ENCODE data around the gene ARL4D.
A peak's percentile ranks its signal among the peaks of the same experiment; 100 is the strongest.
"Not testable (repeated sequence)": the region's sequence is repeated elsewhere in the genome, so short reads cannot be mapped to it uniquely, and the experiment has no call there.

The ARL4D gene

DNA sequence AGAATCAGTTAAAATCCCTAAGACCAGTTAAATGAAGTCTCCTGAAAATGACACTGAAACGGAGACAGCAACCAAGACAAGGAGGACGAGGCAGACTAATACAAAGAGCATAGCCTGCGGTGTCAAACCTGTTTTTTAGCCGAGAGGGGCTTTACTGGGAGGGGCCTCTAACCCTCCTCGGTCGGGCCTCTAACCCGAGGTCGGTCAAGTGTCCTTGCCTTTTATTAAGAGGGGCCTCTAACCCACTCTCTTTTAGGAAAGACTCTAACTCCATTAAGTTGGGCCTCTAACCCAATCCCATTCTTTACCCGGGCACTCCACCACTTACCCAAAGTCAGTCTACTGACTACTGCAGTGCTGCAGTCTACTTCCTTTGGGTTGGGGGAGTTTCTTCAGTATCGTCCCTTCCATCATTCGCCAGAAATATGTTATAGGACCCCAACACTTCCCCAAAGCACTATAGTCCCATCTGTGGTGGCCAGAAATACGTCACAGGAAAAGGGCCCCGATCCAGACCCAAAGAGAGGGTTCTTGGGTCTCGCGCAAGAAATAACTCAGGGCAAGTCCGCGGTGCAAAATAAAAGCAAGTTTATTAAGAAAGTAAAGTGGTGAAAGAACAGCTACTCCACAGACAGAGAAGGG is 39.2 kb upstream of the ARL4D start:
- Histone ChIP-seq H3K27ac (ENCODE audit: low read depth, low read length) (peak overlapping the region; percentile 74), H3K4me3 (ENCODE audit: low read depth in 1 of 5, low read length in 5 of 5) (peak overlapping the region in 4 of 5 donors; percentile 63 to 93 (median 88)), H3K9ac (ENCODE audit: low read length in 5 of 5) (peak overlapping the region in 3 of 5 donors; percentile 80 to 92 (median 87)), H3K27me3 (ENCODE audit: control insufficient read depth in 5 of 5, insufficient read depth in 4 of 5, low read length in 5 of 5) (no peaks in the 10 kb centered on the region), H3K36me3 (ENCODE audit: control insufficient read depth in 5 of 5, insufficient read depth in 5 of 5, low read length in 5 of 5) (no peaks in the 10 kb centered on the region), H3K4me1 (ENCODE audit: control insufficient read depth in 5 of 5, insufficient read depth in 5 of 5, low read length in 5 of 5) (peaks cover 4 to 17% (median 10%) of the 10 kb centered on the region in 5 donors), H3K9me3 (ENCODE audit: control insufficient read depth in 5 of 5, low read length in 5 of 5) (no peaks in the 10 kb centered on the region)

DNA sequence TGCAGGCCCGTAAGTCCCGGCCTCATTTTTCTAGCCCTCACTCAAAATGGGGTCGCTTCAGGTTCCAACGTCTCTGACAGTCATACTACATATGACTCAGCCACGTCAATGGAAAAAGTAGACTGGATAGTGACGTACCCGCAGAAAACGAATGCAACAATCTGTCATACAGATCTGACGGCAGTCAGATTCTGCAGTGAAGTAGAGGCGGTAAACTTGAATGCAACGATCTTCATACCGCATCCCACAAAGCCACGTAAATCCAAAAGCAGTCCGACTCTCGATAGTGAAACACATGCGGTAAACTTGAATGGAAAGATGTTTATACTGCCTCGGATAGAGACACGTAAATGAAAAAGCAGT is 38.4 kb upstream of the ARL4D start:
- Histone ChIP-seq H3K9ac (ENCODE audit: low read length in 5 of 5) (peak overlapping the region in 4 of 5 donors; percentile 37 to 92 (median 84)), H3K27ac (ENCODE audit: low read depth, low read length) (peak overlapping the region; percentile 74), H3K4me1 (ENCODE audit: control insufficient read depth in 5 of 5, insufficient read depth in 5 of 5, low read length in 5 of 5) (peaks cover 4 to 17% (median 10%) of the 10 kb centered on the region in 5 donors), H3K4me3 (ENCODE audit: low read depth in 1 of 5, low read length in 5 of 5) (peak overlapping the region; percentile 59 to 93 (median 85)), H3K27me3 (ENCODE audit: control insufficient read depth in 5 of 5, insufficient read depth in 4 of 5, low read length in 5 of 5) (no peaks in the 10 kb centered on the region), H3K9me3 (ENCODE audit: control insufficient read depth in 5 of 5, low read length in 5 of 5) (no peaks in the 10 kb centered on the region), H3K36me3 (ENCODE audit: control insufficient read depth in 5 of 5, insufficient read depth in 5 of 5, low read length in 5 of 5) (no peaks in the 10 kb centered on the region)

DNA sequence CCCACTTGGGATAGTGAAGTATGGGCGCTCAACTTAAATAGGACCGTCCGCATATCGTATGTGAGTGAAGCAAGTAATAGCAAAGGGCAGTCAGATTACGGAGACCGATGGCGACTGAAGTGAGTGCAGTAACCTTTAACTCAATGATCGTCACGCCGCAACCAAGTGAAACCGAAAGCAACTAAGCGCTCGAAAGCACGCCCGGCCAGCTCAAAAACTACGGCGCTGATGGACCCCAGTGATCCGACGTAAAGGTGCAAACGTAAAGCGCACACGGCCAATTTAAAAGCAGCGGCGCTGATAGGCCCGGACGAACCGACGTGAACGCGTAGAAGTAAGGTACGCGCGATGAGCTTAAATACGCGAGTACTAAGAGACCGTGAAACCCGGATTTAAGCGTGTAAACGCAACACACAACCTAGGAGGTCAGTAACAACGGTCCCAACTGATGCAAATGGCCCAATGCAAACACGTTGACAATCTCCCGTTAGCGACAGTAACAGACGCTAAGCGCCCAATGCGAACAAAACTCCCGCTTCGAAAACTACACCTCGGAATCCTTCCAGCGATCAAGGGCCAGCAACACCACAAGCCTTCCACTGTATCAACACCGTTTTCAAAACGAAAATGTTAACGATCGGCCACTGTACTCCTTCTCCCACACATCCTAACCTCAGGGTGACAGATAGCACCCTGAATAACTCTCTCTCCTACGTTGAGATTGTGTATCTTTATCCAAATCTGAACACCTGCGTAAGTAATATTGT is 37.9 kb upstream of the ARL4D start:
- H3K9me3 ChIP-seq (ENCODE audit: control insufficient read depth in 5 of 5, low read length in 5 of 5), result no peaks in the 10 kb centered on the region
- H3K4me3 ChIP-seq (ENCODE audit: low read depth in 1 of 5, low read length in 5 of 5), result peak overlapping the region; percentile 59 to 93 (median 85)
- H3K36me3 ChIP-seq (ENCODE audit: control insufficient read depth in 5 of 5, insufficient read depth in 5 of 5, low read length in 5 of 5), result no peaks in the 10 kb centered on the region
- peak overlapping the region; percentile 74 for H3K27ac ChIP-seq (ENCODE audit: low read depth, low read length)
- peaks cover 4 to 17% (median 10%) of the 10 kb centered on the region in 5 donors for H3K4me1 ChIP-seq (ENCODE audit: control insufficient read depth in 5 of 5, insufficient read depth in 5 of 5, low read length in 5 of 5)
- peak overlapping the region; percentile 51 to 92 (median 80) for H3K9ac ChIP-seq (ENCODE audit: low read length in 5 of 5)
- H3K27me3 ChIP-seq (ENCODE audit: control insufficient read depth in 5 of 5, insufficient read depth in 4 of 5, low read length in 5 of 5), result no peaks in the 10 kb centered on the region

DNA sequence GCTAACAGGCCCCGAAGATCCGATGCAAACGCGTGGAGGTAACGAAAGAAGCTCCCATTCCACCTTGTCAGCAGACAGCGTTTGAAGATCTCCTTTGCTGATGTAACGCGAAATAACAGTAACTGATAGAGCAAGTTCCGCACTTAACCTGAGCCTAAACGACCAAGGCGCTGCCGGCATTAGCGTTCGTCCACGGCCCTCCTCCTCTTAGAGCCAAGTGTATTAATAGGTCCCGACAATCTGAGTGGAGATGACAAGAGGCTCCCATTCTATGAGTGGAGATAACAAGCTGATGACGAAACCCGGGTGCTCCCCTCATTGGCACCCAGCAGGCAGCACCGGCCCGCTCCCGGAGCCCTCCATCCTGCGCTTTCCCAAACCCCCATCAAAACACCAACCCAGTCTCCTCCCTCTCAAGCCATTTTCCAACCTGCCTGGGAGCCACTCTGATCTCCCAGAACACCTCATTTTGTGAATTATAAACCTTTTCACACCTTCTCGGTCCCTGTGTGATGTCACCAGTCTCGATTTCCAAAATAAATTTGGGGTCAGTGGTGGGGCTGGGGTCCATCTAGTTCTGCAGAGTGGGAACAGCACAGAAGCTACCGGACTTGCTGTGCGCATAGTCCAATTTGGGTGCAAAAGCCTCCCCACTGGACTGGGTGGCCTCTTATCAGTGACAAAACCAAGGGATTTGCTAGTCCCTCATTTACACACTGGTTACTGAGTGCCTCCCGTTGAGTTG is 35.4 kb upstream of the ARL4D start:
- Histone ChIP-seq H3K4me1 (ENCODE audit: control insufficient read depth in 5 of 5, insufficient read depth in 5 of 5, low read length in 5 of 5) (peaks cover 9 to 33% (median 25%) of the 10 kb centered on the region in 5 donors), H3K4me3 (ENCODE audit: low read depth in 1 of 5, low read length in 5 of 5) (no peak overlapping the region), H3K9me3 (ENCODE audit: control insufficient read depth in 5 of 5, low read length in 5 of 5) (no peaks in the 10 kb centered on the region), H3K27me3 (ENCODE audit: control insufficient read depth in 5 of 5, insufficient read depth in 4 of 5, low read length in 5 of 5) (no peaks in the 10 kb centered on the region), H3K27ac (ENCODE audit: low read depth, low read length) (no peak overlapping the region), H3K9ac (ENCODE audit: low read length in 5 of 5) (no peak overlapping the region), H3K36me3 (ENCODE audit: control insufficient read depth in 5 of 5, insufficient read depth in 5 of 5, low read length in 5 of 5) (no peaks in the 10 kb centered on the region)

DNA sequence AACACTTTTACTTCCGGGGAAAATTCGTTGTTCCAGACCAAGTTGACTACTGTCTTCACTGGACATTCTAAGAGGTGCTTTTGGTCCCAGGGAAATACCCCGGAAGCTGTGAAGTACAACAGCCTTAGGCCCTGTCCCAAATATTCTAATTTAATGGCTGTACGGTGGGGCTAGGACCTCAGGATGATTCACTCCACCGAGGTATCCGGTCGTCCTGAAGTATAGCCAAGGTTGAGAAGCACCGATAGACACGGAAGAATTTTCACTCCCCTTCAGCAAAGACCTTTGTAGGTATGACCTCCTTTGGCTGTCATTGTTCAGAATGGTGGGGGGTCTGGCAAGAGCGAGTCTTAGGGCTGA is 34.9 kb upstream of the ARL4D start:
- H3K9ac ChIP-seq (ENCODE audit: low read length in 5 of 5), result no peak overlapping the region
- H3K4me3 ChIP-seq (ENCODE audit: low read depth in 1 of 5, low read length in 5 of 5), result no peak overlapping the region
- H3K9me3 ChIP-seq (ENCODE audit: control insufficient read depth in 5 of 5, low read length in 5 of 5), result no peaks in the 10 kb centered on the region
- H3K27me3 ChIP-seq (ENCODE audit: control insufficient read depth in 5 of 5, insufficient read depth in 4 of 5, low read length in 5 of 5), result no peaks in the 10 kb centered on the region
- no peak overlapping the region for H3K27ac ChIP-seq (ENCODE audit: low read depth, low read length)
- no peaks in the 10 kb centered on the region for H3K36me3 ChIP-seq (ENCODE audit: control insufficient read depth in 5 of 5, insufficient read depth in 5 of 5, low read length in 5 of 5)
- H3K4me1 ChIP-seq (ENCODE audit: control insufficient read depth in 5 of 5, insufficient read depth in 5 of 5, low read length in 5 of 5), result peaks cover 9 to 35% (median 28%) of the 10 kb centered on the region in 5 donors

DNA sequence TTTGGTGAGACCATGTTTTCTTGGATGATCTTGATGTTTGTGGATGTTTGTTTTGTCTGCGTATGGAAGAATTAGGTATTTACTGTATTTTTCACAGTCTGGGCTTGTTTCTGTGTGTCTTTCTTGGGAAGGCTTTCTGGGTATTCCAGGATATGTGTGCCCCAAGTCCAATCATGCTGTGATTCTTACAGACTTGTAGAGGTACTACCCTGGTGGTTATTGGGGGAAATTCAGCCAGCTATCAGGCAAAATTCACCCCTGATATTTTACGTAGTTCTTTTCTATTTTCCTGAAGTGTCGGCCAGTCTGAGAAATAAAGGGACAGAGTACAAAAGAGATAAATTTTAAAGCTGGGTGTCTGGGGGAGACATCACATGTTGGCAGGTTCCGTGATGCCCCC is 33.4 kb upstream of the ARL4D start:
- Histone ChIP-seq H3K27ac (ENCODE audit: low read depth, low read length) (no peak overlapping the region), H3K4me3 (ENCODE audit: low read depth in 1 of 5, low read length in 5 of 5) (no peak overlapping the region), H3K27me3 (ENCODE audit: control insufficient read depth in 5 of 5, insufficient read depth in 4 of 5, low read length in 5 of 5) (no peaks in the 10 kb centered on the region), H3K36me3 (ENCODE audit: control insufficient read depth in 5 of 5, insufficient read depth in 5 of 5, low read length in 5 of 5) (no peaks in the 10 kb centered on the region), H3K4me1 (ENCODE audit: control insufficient read depth in 5 of 5, insufficient read depth in 5 of 5, low read length in 5 of 5) (peaks cover 10 to 37% (median 30%) of the 10 kb centered on the region in 5 donors), H3K9ac (ENCODE audit: low read length in 5 of 5) (no peak overlapping the region), H3K9me3 (ENCODE audit: control insufficient read depth in 5 of 5, low read length in 5 of 5) (no peaks in the 10 kb centered on the region)

DNA sequence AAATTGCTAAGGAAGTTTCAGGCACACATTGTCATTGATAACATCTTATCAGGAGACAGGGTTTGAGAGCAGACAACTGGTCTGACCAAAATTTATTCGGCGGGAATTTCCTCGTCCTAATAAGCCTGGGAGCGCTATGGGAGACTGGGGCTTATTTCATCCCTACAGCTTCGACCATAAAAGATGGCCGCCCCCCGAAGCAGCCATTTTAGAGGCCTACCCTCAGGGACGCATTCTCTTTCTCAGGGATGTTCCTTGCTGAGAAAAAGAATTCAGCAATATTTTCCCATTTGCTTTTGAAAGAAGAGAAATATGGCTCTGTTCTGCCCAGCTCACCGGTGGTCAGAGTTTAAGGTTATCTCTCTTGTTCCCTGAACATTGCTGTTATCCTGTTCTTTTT is 32.9 kb upstream of the ARL4D start:
- not testable (repeated sequence) for H3K4me3 ChIP-seq (ENCODE audit: low read depth in 1 of 5, low read length in 5 of 5); H3K36me3 ChIP-seq (ENCODE audit: control insufficient read depth in 5 of 5, insufficient read depth in 5 of 5, low read length in 5 of 5); H3K9ac ChIP-seq (ENCODE audit: low read length in 5 of 5)

DNA sequence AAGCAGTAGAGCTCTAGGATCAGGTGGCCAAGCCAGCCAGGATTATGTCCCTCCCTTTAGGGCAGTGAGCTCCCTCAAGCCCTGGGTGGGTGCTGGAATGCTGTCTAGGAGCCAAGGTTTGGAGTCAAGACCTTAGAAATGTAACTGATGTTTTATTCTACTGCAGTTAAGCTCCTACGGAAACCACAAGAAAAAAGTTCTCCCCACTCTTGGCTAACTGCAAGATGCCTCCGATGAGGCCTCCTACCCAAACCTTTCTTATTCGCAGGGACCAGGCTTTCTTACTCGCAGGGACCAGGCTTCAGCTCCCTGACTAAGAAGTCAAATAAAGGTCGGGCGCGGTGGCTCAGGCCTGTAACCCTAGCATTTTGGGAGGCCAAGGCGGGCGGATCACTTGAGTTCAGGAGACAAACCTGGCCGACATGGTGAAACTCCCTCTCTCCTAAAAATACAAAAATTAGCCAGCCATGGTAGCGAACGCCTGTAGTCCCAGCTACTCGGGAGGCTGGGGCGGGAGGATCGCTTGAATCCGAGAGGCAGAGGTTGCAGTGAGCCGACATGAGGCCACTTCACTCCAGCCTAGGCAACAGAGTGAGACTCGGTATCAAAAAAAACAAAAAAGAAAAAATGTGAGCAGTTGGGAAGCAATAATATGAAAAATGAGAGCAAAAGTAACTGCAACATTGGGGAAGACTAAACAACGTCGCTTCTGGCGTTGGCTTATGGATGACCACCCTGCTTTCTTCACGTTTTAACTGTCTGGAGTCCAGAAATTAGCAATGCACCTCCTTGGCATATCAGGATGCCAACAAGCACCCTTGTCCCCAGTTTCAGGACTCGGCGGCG is 31.7 kb upstream of the ARL4D start:
- Histone ChIP-seq H3K27ac (ENCODE audit: low read depth, low read length) (peak overlapping the region; percentile 98), H3K36me3 (ENCODE audit: control insufficient read depth in 5 of 5, insufficient read depth in 5 of 5, low read length in 5 of 5) (no peaks in the 10 kb centered on the region), H3K27me3 (ENCODE audit: control insufficient read depth in 5 of 5, insufficient read depth in 4 of 5, low read length in 5 of 5) (no peaks in the 10 kb centered on the region), H3K4me1 (ENCODE audit: control insufficient read depth in 5 of 5, insufficient read depth in 5 of 5, low read length in 5 of 5) (peaks cover 8 to 32% (median 28%) of the 10 kb centered on the region in 5 donors), H3K9me3 (ENCODE audit: control insufficient read depth in 5 of 5, low read length in 5 of 5) (no peaks in the 10 kb centered on the region), H3K9ac (ENCODE audit: low read length in 5 of 5) (peak overlapping the region in 2 of 5 donors; percentile 64 to 89), H3K4me3 (ENCODE audit: low read depth in 1 of 5, low read length in 5 of 5) (peak overlapping the region; percentile 12 to 75 (median 66))

More for the DNA sequence above, 32.9 kb upstream of the ARL4D start:
- not testable (repeated sequence) for H3K27me3 ChIP-seq (ENCODE audit: control insufficient read depth in 5 of 5, insufficient read depth in 4 of 5, low read length in 5 of 5); H3K27ac ChIP-seq (ENCODE audit: low read depth, low read length); H3K9me3 ChIP-seq (ENCODE audit: control insufficient read depth in 5 of 5, low read length in 5 of 5)
- H3K4me1 ChIP-seq (ENCODE audit: control insufficient read depth in 5 of 5, insufficient read depth in 5 of 5, low read length in 5 of 5), result peaks cover 8 to 34% (median 30%) of the 10 kb centered on the region in 5 donors

DNA sequence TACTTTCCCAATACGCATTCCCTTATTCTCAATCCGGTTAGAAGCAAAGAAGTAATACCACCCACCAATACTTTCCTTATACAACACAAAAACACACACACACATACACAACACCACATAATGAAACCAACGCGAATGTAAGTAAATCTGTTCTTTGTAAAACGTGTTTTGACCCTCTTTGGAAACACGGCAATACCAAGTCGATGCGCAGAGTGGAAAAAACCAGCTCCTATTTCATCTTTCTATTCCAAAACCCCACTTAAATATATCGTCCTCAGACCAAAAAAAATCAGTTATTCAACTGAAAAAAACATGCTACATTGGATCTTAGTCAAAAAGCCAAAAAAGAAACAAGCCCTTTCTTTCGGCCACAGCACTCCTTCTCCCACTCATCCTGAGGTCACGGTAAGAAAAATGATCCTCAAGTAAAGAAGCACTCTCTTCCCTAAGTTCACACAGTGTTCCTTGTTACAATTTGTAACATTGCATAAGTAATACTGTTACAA is 31.0 kb upstream of the ARL4D start:
- peak overlapping the region; percentile 59 to 75 (median 69) for H3K4me3 ChIP-seq (ENCODE audit: low read depth in 1 of 5, low read length in 5 of 5)
- no peaks in the 10 kb centered on the region for H3K36me3 ChIP-seq (ENCODE audit: control insufficient read depth in 5 of 5, insufficient read depth in 5 of 5, low read length in 5 of 5)

More for the DNA sequence above, 31.0 kb upstream of the ARL4D start:
- Histone ChIP-seq H3K27ac (ENCODE audit: low read depth, low read length) (peak overlapping the region; percentile 98), H3K9ac (ENCODE audit: low read length in 5 of 5) (peak overlapping the region; percentile 64 to 96 (median 81)), H3K27me3 (ENCODE audit: control insufficient read depth in 5 of 5, insufficient read depth in 4 of 5, low read length in 5 of 5) (no peaks in the 10 kb centered on the region), H3K9me3 (ENCODE audit: control insufficient read depth in 5 of 5, low read length in 5 of 5) (no peaks in the 10 kb centered on the region), H3K4me1 (ENCODE audit: control insufficient read depth in 5 of 5, insufficient read depth in 5 of 5, low read length in 5 of 5) (peaks cover 8 to 35% (median 30%) of the 10 kb centered on the region in 5 donors)

Measured in subcutaneous abdominal adipose tissue (tissue), 5 donors.